Activated CD8-positive, alpha-beta T cell treated with anti-CD3 and anti-CD28 coated beads for 36 hours (primary cell): ENCODE results near the gene TBC1D16. TPM values are rescaled to one million over a fixed set of nuclear protein-coding genes. Genes with fewer than 3 reads are reported as not detected.

Experiments
- ATAC-seq: fragments of 200-7000 bp; cut with Tn5 transposase; one replicate; pipeline ENCODE4 v1.10.0; 2021; ENCODE audit warnings: mild to moderate bottlenecking, moderate library complexity
- CTCF ChIA-PET: fragments of 350-600 bp; sonication (Branson Sonifier 250); formaldehyde crosslinking; loops from one replicate; lab custom pipeline; 2021; ENCODE audit warnings: antibody characterized with exemption; lab: Charles Lee
- POLR2A ChIA-PET: fragments of 350-600 bp; sonication (Branson Sonifier 250); formaldehyde crosslinking; loops from one replicate; lab custom pipeline; 2021; ENCODE audit warnings: antibody characterized with exemption; lab: Charles Lee
- DNase-seq: peaks from one replicate; pipeline ENCODE4 v3.0.0-alpha.2; 2020
- H3K27ac Mint-ChIP-seq: one replicate; pipeline ENCODE4 v1.8.0; 2021; ENCODE audit warnings: mild to moderate bottlenecking, mixed read lengths
- H3K27me3 Mint-ChIP-seq: one replicate; pipeline ENCODE4 v1.8.0; 2021; ENCODE audit warnings: mixed read lengths
- H3K36me3 Mint-ChIP-seq: one replicate; pipeline ENCODE4 v1.8.0; 2021; ENCODE audit warnings: low read depth, mixed read lengths
- H3K4me1 Mint-ChIP-seq: one replicate; pipeline ENCODE4 v1.8.0; 2021; ENCODE audit warnings: low read depth, mixed read lengths
- H3K4me3 Mint-ChIP-seq: one replicate; pipeline ENCODE4 v1.8.0; 2021; ENCODE audit warnings: mild to moderate bottlenecking, moderate library complexity, mixed read lengths
- H3K9me3 Mint-ChIP-seq: one replicate; pipeline ENCODE4 v1.8.0; 2021; ENCODE audit warnings: mixed read lengths
- CTCF ChIP-seq: fragments of 200-600 bp; IDR thresholded peaks from one replicate; pipeline ENCODE4 v1.8.0; 2022; ENCODE audit warnings: antibody characterized with exemption, mild to moderate bottlenecking
- intact Hi-C: fragments of 100-400 bp; cut with micrococcal nuclease; formaldehyde crosslinking; loops from one replicate; pipeline ENCODE4 v1.10.0; 2022
- total RNA-seq, 2 experiments: library from RNA; stranded (reverse); gene quantifications; one replicate each; pipeline ENCODE4 v1.2.3, GENCODE V29; 2021

The TBC1D16 gene
- total RNA-seq, 2 experiments from 2014 or later = 9.6 to 12.0 TPM

DNA sequence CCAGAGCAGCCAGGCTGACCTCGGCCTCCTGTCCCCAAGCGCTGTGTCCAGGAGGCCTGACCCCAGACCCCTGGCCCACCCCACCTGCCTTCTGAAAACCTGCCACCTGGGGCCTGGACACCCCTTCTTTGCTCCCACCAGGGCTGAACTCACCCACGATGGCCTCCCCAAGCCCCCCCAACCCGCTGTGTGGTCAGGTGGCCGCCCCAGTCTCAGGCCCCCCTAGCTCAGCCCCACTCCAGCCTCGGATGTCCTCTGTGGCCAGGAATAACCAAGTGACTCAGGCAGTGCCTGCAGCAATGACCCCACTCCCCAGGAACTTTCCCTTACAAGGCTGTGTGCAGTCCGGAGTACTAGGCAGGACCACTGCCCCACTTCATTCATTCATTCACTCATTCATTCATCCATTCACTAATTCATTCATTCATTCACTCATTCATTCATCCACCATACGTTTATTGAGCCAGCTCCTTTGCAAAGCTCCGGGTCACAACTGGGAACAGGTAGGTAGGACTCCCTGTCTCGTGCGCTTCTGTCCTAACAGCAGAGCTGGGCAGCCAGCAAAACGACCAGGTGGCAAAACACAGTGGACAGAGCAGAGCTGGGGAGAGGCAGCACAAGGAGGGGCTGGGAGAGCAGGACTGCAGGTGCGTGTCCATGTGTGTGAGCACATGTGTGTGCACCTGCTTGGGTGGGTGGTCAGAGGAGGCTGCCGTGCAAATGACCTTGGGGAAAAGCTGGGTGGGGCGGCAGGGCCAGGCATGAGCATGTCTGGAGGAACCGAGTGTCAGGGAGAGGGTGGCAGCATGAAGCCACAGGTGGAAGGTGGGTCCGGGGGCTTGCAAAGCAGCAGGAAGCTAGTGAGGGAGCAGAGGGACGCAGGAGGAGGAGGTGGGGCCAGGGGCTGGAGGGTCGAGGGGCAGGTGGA is 120.6 kb downstream of the TBC1D16 start:
- peaks cover 1% of the 10 kb centered on the region for H3K27me3 Mint-ChIP-seq
- H3K36me3 Mint-ChIP-seq = no peaks in the 10 kb centered on the region
- ChIA-PET POLR2A (no interaction called here), CTCF (interaction anchor here (0.6 to 1.9 kb wide), 10 partner anchors 16 to 126 kb away, joined by 3 to 6 read pairs (median 3); no protein-coding TSS in a partner anchor)
- DNase-seq = no peak
- H3K4me3 Mint-ChIP-seq = no peak overlapping the region
- ATAC-seq = no peak
- H3K9me3 Mint-ChIP-seq = no peaks in the 10 kb centered on the region
- intact Hi-C loops = no loop called here
- H3K4me1 Mint-ChIP-seq = no peaks in the 10 kb centered on the region
- no peak overlapping the region for H3K27ac Mint-ChIP-seq
- TF ChIP-seq CTCF = no peak

GRCh38 chr17:79913896-79914812 is 121.5 kb downstream of the TBC1D16 start:
- Mint-ChIP-seq H3K27ac (no peak overlapping the region), H3K27me3 (peaks cover 1% of the 10 kb centered on the region), H3K4me1 (no peaks in the 10 kb centered on the region), H3K9me3 (no peaks in the 10 kb centered on the region), H3K36me3 (no peaks in the 10 kb centered on the region), H3K4me3 (no peak overlapping the region)
- TF ChIP-seq CTCF = no peak
- ChIA-PET CTCF (interaction anchor here (0.6 to 1.4 kb wide), 3 partner anchors 16 to 125 kb away, joined by 3 read pairs; no protein-coding TSS in a partner anchor), POLR2A (no interaction called here)
- ATAC-seq (no peak), DNase-seq (no peak)
- intact Hi-C loops = no loop called here

DNA sequence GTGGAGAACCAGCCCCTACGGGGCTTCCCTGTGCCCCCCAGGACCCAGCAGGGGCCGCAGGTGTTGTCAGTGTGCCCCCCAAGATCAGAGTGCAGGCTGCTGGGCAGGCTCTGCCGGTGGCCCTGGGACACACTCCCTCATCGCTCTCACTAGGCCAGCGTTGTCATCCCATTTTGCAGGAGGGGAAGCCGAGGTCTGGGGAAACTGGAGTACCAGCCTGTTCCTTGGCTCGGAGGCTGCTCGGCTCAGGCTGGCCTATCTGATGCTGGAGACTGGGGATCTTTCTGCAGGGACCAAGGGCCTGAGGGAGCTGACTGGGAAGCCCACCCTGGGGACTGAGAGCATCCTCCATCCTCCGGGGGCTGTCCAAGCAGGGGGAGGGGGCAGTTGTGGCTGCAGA is 122.2 kb downstream of the TBC1D16 start:
- no peak for ATAC-seq
- TF ChIP-seq CTCF = no peak

GRCh38 chr17:79912552-79913330 is 122.9 kb downstream of the TBC1D16 start:
- H3K27me3 Mint-ChIP-seq = peaks cover 1% of the 10 kb centered on the region
- no peaks in the 10 kb centered on the region for H3K9me3 Mint-ChIP-seq
- H3K36me3 Mint-ChIP-seq = no peaks in the 10 kb centered on the region
- H3K27ac Mint-ChIP-seq = no peak overlapping the region
- no peak for TF ChIP-seq CTCF
- intact Hi-C loops = no loop called here
- CTCF ChIA-PET = interaction anchor here (1.1 kb wide), 1 partner anchor 58 kb away, joined by 3 read pairs; no protein-coding TSS in a partner anchor
- no peak overlapping the region for H3K4me3 Mint-ChIP-seq
- POLR2A ChIA-PET = no interaction called here
- no peak for ATAC-seq
- DNase-seq = no peak
- H3K4me1 Mint-ChIP-seq = no peaks in the 10 kb centered on the region

More for the DNA sequence above, 122.2 kb downstream of the TBC1D16 start:
- DNase-seq = no peak
- POLR2A ChIA-PET = no interaction called here
- H3K4me1 Mint-ChIP-seq = no peaks in the 10 kb centered on the region
- H3K9me3 Mint-ChIP-seq = no peaks in the 10 kb centered on the region
- intact Hi-C loops = no loop called here
- no peak overlapping the region for H3K4me3 Mint-ChIP-seq
- CTCF ChIA-PET = interaction anchor here (1.1 kb wide), 1 partner anchor 57 kb away, joined by 3 read pairs; no protein-coding TSS in a partner anchor
- H3K36me3 Mint-ChIP-seq = no peaks in the 10 kb centered on the region
- peaks cover 1% of the 10 kb centered on the region for H3K27me3 Mint-ChIP-seq
- no peak overlapping the region for H3K27ac Mint-ChIP-seq
